Loucy (cell line): ENCODE data around the gene AGPAT3.

Experiments
- H2AFZ ChIP-seq: fragments of 200-600 bp; sonication (generic); 2 replicates; pipeline ENCODE4 v1.6.0; 2016; ENCODE audit warnings: antibody characterized with exemption, mild to moderate bottlenecking, low read length, moderate library complexity
- H3F3A ChIP-seq: fragments of 200-600 bp; 2 replicates; pipeline ENCODE4 v1.6.0; 2016; ENCODE audit warnings: antibody characterized with exemption, low read depth, mild to moderate bottlenecking
- H3K27me3 ChIP-seq: fragments of 200-600 bp; sonication (generic); 2 replicates; pipeline ENCODE4 v1.6.1; 2014; ENCODE audit warnings: low read length, mild to moderate bottlenecking; ENCODE audit not compliant: insufficient read depth, poor library complexity, severe bottlenecking
- H3K36me3 ChIP-seq: fragments of 200-600 bp; sonication (generic); 2 replicates; pipeline ENCODE4 v1.6.1; 2016; ENCODE audit warnings: low read length; ENCODE audit not compliant: insufficient read depth
- H3K4me1 ChIP-seq: fragments of 200-600 bp; sonication (generic); 2 replicates; pipeline ENCODE4 v1.5.1; 2014; ENCODE audit warnings: low read length, mild to moderate bottlenecking; ENCODE audit not compliant: insufficient read depth, poor library complexity, severe bottlenecking
- H3K4me2 ChIP-seq: fragments of 200-600 bp; sonication (generic); 2 replicates; pipeline ENCODE4 v1.6.0; 2014; ENCODE audit warnings: antibody characterized with exemption, low read length, low read depth, mild to moderate bottlenecking; ENCODE audit not compliant: poor library complexity, severe bottlenecking
- H3K4me3 ChIP-seq: fragments of 200-600 bp; sonication (generic); 2 replicates; pipeline ENCODE4 v1.5.1; 2014; ENCODE audit warnings: low read length, mild to moderate bottlenecking, mixed read lengths; ENCODE audit not compliant: poor library complexity, severe bottlenecking
- H3K79me2 ChIP-seq: fragments of 200-600 bp; sonication (generic); 2 replicates; pipeline ENCODE4 v1.6.1; 2014; ENCODE audit warnings: low read length; ENCODE audit not compliant: insufficient read depth
- H3K9ac ChIP-seq: fragments of 200-600 bp; sonication (generic); 2 replicates; pipeline ENCODE4 v1.6.0; 2014; ENCODE audit warnings: mild to moderate bottlenecking, low read depth, low read length, moderate library complexity; ENCODE audit not compliant: poor library complexity, severe bottlenecking
- H3K9me2 ChIP-seq: fragments of 200-600 bp; sonication (generic); replicated peaks from 2 replicates; pipeline ENCODE4 v1.6.1; 2016; ENCODE audit warnings: low read depth, low read length, mixed read lengths
- H3K9me3 ChIP-seq: fragments of 200-600 bp; sonication (generic); 2 replicates; pipeline ENCODE4 v1.6.1; 2014; ENCODE audit warnings: mild to moderate bottlenecking, antibody characterized with exemption, low read length, low read depth; ENCODE audit not compliant: insufficient read depth
- H4K20me1 ChIP-seq: fragments of 200-600 bp; sonication (generic); 2 replicates; pipeline ENCODE4 v1.6.0; 2014; ENCODE audit warnings: antibody characterized with exemption, low read length, mild to moderate bottlenecking; ENCODE audit not compliant: insufficient read depth, poor library complexity, severe bottlenecking
- CTCF ChIP-seq: fragments of 200-600 bp; sonication (generic); conservative IDR thresholded peaks from 2 replicates; pipeline ENCODE4 v1.5.1; 2014; ENCODE audit warnings: mild to moderate bottlenecking, antibody characterized with exemption, low read length
- EZH2phosphoT487 ChIP-seq: fragments of 200-600 bp; IDR thresholded peaks from 2 replicates; pipeline ENCODE4 v1.6.1; 2018; ENCODE audit warnings: antibody characterized with exemption, mild to moderate bottlenecking, moderate library complexity, borderline replicate concordance

AGPAT3 gene

DNA sequence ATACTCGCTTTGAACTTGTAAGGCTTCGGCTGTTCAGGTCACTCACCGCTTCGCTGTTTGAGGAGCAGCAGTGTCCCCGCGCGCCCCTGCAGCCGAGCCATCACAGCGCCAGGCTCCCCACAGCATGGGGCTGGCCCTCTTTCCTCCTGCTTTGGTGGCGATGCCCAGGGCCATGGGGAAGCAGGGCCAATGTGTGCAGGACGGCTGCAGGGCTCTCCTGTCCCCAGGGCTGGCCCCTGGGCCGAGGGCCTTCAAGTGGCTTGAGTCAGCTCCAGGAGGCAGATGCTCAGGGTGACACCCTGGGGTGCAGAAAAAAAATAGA is 108.6 kb downstream of the AGPAT3 start:
- Histone ChIP-seq H3K4me3 (no peak overlapping the region), H3K27me3 (no peaks in the 10 kb centered on the region), H3K9ac (no peak overlapping the region), H3K79me2 (no peaks in the 10 kb centered on the region), H3K9me2 (no peaks in the 10 kb centered on the region), H3F3A (no peaks in the 10 kb centered on the region), H3K4me1 (no peaks in the 10 kb centered on the region), H4K20me1 (no peaks in the 10 kb centered on the region), H3K4me2 (no peak overlapping the region), H3K36me3 (peaks cover 49% of the 10 kb centered on the region; the same call in 1 of the 2 replicates), H2AFZ (no peak overlapping the region), H3K9me3 (no peaks in the 10 kb centered on the region)
- TF ChIP-seq EZH2phosphoT487 (no peak), CTCF (no peak)

- Histone ChIP-seq H3K4me2 (no peak overlapping the region), H2AFZ (no peak overlapping the region), H3K79me2 (no peaks in the 10 kb centered on the region), H3K9ac (no peak overlapping the region), H3K4me3 (no peak overlapping the region), H4K20me1 (no peaks in the 10 kb centered on the region), H3K27me3 (no peaks in the 10 kb centered on the region), H3K9me2 (no peaks in the 10 kb centered on the region), H3K9me3 (no peaks in the 10 kb centered on the region), H3F3A (no peaks in the 10 kb centered on the region), H3K4me1 (no peaks in the 10 kb centered on the region), H3K36me3 (peaks cover 41% of the 10 kb centered on the region; the same call in 1 of the 2 replicates)
- TF ChIP-seq EZH2phosphoT487 = no peak
- TF ChIP-seq CTCF = no peak
Observed at GRCh38 chr21:43974791-43975468, 109.9 kb downstream of the AGPAT3 start.

GRCh38 chr21:43975469-43976098 is 110.6 kb downstream of the AGPAT3 start:
- H3K4me3 ChIP-seq = no peak overlapping the region
- H3K27me3 ChIP-seq = no peaks in the 10 kb centered on the region
- no peaks in the 10 kb centered on the region for H3K79me2 ChIP-seq
- no peaks in the 10 kb centered on the region for H3K9me2 ChIP-seq
- H3F3A ChIP-seq = no peaks in the 10 kb centered on the region
- no peaks in the 10 kb centered on the region for H3K9me3 ChIP-seq
- no peaks in the 10 kb centered on the region for H4K20me1 ChIP-seq
- no peak overlapping the region for H2AFZ ChIP-seq
- peaks cover 36% of the 10 kb centered on the region; the same call in 1 of the 2 replicates for H3K36me3 ChIP-seq
- TF ChIP-seq EZH2phosphoT487 (no peak), CTCF (peak; percentile 96)
- no peak overlapping the region for H3K4me2 ChIP-seq
- H3K4me1 ChIP-seq = no peaks in the 10 kb centered on the region
- H3K9ac ChIP-seq = no peak overlapping the region
